ENCODE results near the gene USP15. TPM values are rescaled to one million over a fixed set of nuclear protein-coding genes. Genes with fewer than 3 reads are reported as not detected.

Gene USP15
- total RNA-seq, 1 experiment from 2014 or later: 35.3 TPM

GRCh38 chr12:62301799-62302133 lies 41.6 kb downstream of the USP15 start:
- TF ChIP-seq CTCF (conservative IDR thresholded peaks at IDR 0.05): no peak
- no CpG with 5 or more reads among the region's 1 CpG for WGBS (ENCODE audit: extremely low coverage, insufficient read length, low lambda C conversion rate)
- no peaks in the 10 kb centered on the region for H3K9me3 ChIP-seq (ENCODE audit: control insufficient read depth, low read depth, low read length)

More at GRCh38 chr12:62301799-62302133, 41.6 kb downstream of the USP15 start:
- Mint-ChIP-seq H3K4me3 (no peak overlapping the region), H3K36me3 (ENCODE audit: insufficient read depth in 1 of 3, low read depth in 3 of 3) (peaks cover 28 to 48% (median 47%) of the 10 kb centered on the region in 3 experiments), H3K27me3 (ENCODE audit: low read depth) (no peaks in the 10 kb centered on the region), H3K9me3 (peaks cover 8% of the 10 kb centered on the region in 2 experiments), H3K4me1 (0 out of 4 replicates have a peak, but pooled peaks cover 0 to 2% of the 10 kb centered on the region in 2 experiments), H3K27ac (no peak overlapping the region)
- H4K8ac ChIP-seq (replicated peaks; ENCODE audit: insufficient read length, low read depth, low read length): no peak overlapping the region
- H3K56ac ChIP-seq (ENCODE audit: insufficient read length, low read depth, low read length): no peak overlapping the region
- H2BK12ac ChIP-seq (ENCODE audit: insufficient read length, low read depth, low read length): no peak overlapping the region
- H3K4me1 ChIP-seq (ENCODE audit: insufficient read depth, low read length): no peaks in the 10 kb centered on the region
- H3K4me2 ChIP-seq (ENCODE audit: insufficient read depth, insufficient read length, low read length): no peak overlapping the region
- H2BK120ac ChIP-seq (ENCODE audit: low read depth, low read length, poor library complexity, severe bottlenecking): no peak overlapping the region
- H3K18ac ChIP-seq (ENCODE audit: insufficient read length, low read depth, low read length): no peak overlapping the region
- no peak overlapping the region for H2AK5ac ChIP-seq (ENCODE audit: insufficient read length, low read length)
- no peak overlapping the region for H2BK20ac ChIP-seq (ENCODE audit: low read depth, low read length, poor library complexity, severe bottlenecking)
- no peak overlapping the region for H3K14ac ChIP-seq (ENCODE audit: insufficient read depth, low read length)
- no peak overlapping the region for H4K91ac ChIP-seq (ENCODE audit: insufficient read length, low read depth, low read length)
- H2BK5ac ChIP-seq (ENCODE audit: insufficient read length, low read length): no peak overlapping the region
- no peaks in the 10 kb centered on the region for H3K79me1 ChIP-seq (ENCODE audit: insufficient read depth, low read depth, low read length, poor library complexity, severe bottlenecking)
- H3K23ac ChIP-seq (ENCODE audit: insufficient read length, low read depth, low read length): no peak overlapping the region
- no peak overlapping the region for H2AFZ ChIP-seq (ENCODE audit: low read length)
- H3K23me2 ChIP-seq (ENCODE audit: insufficient read length, low read depth, low read length, poor library complexity, severe bottlenecking): no peaks in the 10 kb centered on the region
- H3K27ac ChIP-seq (ENCODE audit: insufficient read length, low read depth, low read length): no peak overlapping the region
- H4K5ac ChIP-seq (ENCODE audit: insufficient read length, low read depth, low read length): no peak overlapping the region
- no peak overlapping the region for H3T11ph ChIP-seq (ENCODE audit: low read length)
- no peak overlapping the region for H3K9ac ChIP-seq (ENCODE audit: extremely low read depth, insufficient read length, low read length)
- no peak for DNase-seq
- no peaks in the 10 kb centered on the region for H3K27me3 ChIP-seq (ENCODE audit: insufficient read depth, low read length)
- no peaks in the 10 kb centered on the region for H4K20me1 ChIP-seq (ENCODE audit: control insufficient read depth, insufficient read depth, insufficient read length)
- H3K79me2 ChIP-seq (ENCODE audit: insufficient read depth, low read length): no peaks in the 10 kb centered on the region
- H2BK15ac ChIP-seq (ENCODE audit: low read depth, low read length): no peak overlapping the region
- H3K4ac ChIP-seq (ENCODE audit: low read depth, low read length): no peak overlapping the region
